Measurements from ENCODE around the gene REG1A.

The REG1A gene, protein sequence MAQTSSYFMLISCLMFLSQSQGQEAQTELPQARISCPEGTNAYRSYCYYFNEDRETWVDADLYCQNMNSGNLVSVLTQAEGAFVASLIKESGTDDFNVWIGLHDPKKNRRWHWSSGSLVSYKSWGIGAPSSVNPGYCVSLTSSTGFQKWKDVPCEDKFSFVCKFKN

DNA sequence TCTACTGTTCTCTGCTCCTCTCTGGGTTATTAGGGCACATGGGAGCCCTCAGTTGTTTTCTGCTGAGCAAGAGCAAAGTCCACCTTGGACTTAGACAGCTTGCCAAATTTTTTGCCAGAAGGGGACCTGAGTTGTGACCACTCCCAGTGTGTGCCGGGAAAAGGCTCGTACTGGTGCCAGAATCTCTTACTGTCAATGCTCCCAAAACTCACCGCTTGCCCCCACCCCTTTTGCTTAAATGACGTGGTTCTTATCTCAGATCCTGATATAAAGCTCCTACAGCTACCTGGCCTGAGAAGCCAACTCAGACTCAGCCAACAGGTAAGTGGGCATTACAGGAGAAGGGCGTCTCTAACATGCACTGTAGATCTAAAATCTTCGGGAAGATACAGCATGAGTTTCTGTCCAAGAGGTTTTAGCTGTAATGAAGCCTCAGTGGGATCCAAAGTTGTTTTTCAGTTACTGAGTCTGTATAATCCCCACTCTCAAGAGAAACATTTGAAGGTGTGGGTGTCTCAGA, at the start of gene REG1A:
REG1A (plus strand) TSS at position 295 of the 520 bp plus-strand sequence. CDS start 374 bp downstream, outside the sequence.
- no peak within 1 kb of the TSS for H3K4me3 ChIP-seq (ENCODE audit: low read depth, low read length)
- TF ChIP-seq MYC (IDR thresholded peaks at IDR 0.05; ENCODE audit: low read depth, low read length): no peak
- DNase-seq (ENCODE audit: low read depth): no peak

DNA sequence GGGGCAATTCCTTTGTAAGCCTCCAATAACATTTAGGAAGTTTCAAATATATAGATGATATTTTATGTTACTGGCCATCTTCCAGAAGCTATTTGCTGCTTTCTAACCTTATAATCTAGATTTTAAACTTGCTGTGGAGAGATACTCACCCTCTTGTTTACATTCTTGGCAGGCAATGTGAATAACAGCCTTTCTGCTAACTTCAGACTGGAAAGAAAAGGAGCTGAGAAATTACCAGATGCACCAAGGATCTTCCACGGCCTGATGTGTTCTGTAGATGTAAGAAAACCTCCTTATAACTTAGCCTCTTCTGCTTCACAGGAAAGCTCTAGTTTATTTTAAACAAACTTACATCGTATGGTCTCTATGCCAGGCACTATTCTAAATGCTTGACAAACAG, 49.2 kb upstream of the REG1A start:
- TF ChIP-seq MYC (IDR thresholded peaks at IDR 0.05; ENCODE audit: low read depth, low read length) (no peak), POLR2A (IDR thresholded peaks at IDR 0.05; ENCODE audit: extremely low read depth, insufficient read length) (no peak)
- TF ChIP-seq, protein P1, sequence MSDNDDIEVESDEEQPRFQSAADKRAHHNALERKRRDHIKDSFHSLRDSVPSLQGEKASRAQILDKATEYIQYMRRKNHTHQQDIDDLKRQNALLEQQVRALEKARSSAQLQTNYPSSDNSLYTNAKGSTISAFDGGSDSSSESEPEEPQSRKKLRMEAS (IDR thresholded peaks at IDR 0.05; ENCODE audit: low read depth, low read length): no peak
- TF ChIP-seq, protein P2, sequence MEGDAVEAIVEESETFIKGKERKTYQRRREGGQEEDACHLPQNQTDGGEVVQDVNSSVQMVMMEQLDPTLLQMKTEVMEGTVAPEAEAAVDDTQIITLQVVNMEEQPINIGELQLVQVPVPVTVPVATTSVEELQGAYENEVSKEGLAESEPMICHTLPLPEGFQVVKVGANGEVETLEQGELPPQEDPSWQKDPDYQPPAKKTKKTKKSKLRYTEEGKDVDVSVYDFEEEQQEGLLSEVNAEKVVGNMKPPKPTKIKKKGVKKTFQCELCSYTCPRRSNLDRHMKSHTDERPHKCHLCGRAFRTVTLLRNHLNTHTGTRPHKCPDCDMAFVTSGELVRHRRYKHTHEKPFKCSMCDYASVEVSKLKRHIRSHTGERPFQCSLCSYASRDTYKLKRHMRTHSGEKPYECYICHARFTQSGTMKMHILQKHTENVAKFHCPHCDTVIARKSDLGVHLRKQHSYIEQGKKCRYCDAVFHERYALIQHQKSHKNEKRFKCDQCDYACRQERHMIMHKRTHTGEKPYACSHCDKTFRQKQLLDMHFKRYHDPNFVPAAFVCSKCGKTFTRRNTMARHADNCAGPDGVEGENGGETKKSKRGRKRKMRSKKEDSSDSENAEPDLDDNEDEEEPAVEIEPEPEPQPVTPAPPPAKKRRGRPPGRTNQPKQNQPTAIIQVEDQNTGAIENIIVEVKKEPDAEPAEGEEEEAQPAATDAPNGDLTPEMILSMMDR (IDR thresholded peaks at IDR 0.05; ENCODE audit: low read depth, low read length): no peak
- no peak for DNase-seq (ENCODE audit: low read depth)
- H3K4me3 ChIP-seq (ENCODE audit: low read depth, low read length): no peak overlapping the region

DNA sequence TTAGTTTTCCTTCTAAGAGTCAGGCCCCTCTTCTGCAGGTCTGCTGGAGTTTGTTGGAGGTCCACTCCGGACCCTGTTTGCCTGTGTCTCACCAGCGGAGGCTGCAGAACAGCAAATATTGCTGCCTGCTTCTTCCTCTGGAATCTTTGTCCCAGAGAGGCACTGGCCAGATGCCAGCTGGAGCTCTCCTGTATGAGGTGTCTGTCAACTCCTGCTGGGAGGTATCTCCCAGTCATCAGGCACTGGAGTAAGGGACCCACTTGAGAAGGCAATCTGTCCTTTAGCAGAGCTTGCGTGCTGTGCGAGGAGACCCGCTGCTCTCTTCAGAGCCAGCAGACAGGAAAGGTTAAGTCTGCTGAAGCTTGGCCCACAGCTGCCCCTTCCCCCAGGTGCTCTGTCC, 37.3 kb upstream of the REG1A start:
- TF ChIP-seq, protein P2 (IDR thresholded peaks at IDR 0.05; ENCODE audit: low read depth, low read length): no peak
- no peak for TF ChIP-seq POLR2A (IDR thresholded peaks at IDR 0.05; ENCODE audit: extremely low read depth, insufficient read length)
- TF ChIP-seq, protein P1 (IDR thresholded peaks at IDR 0.05; ENCODE audit: low read depth, low read length): no peak
- TF ChIP-seq MYC (IDR thresholded peaks at IDR 0.05; ENCODE audit: low read depth, low read length): no peak
- no peak for DNase-seq (ENCODE audit: low read depth)
- H3K4me3 ChIP-seq (ENCODE audit: low read depth, low read length): no peak overlapping the region

DNA sequence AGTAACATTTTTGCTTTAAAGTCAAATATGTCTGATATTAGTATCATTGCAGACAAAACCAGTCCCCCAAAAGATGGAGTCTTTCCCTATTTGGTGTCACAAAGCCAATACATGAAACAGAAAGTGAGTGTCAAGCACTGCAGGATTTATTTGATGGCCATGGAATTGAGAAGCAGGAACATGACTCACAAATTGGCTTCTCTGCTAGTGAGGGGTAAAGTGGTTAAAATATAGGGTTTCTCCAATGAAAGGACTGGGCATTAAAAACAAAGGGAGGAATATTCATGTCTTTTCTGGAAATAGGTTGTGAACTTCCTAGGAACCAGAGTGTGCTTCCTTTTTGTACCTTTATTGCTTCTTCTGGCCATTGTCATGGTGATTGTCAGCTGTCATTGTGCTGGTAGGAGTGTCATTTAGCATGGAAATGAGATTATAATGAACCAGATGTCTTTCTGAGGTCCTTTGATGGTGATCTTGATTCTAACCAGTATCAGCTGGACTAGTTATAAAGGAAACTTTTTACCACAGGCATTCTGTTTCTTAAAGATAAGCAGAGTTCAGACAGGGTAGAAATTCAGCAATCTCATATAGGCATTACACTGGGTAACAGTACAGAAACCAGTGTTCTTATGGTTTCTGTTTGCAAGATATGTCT, 36.6 kb upstream of the REG1A start:
- no peak overlapping the region for H3K4me3 ChIP-seq (ENCODE audit: low read depth, low read length)
- no peak for TF ChIP-seq POLR2A (IDR thresholded peaks at IDR 0.05; ENCODE audit: extremely low read depth, insufficient read length)
- TF ChIP-seq, protein P2 (IDR thresholded peaks at IDR 0.05; ENCODE audit: low read depth, low read length): no peak
- TF ChIP-seq, protein P1 (IDR thresholded peaks at IDR 0.05; ENCODE audit: low read depth, low read length): no peak
- no peak for TF ChIP-seq MYC (IDR thresholded peaks at IDR 0.05; ENCODE audit: low read depth, low read length)
- DNase-seq (ENCODE audit: low read depth): no peak

DNA sequence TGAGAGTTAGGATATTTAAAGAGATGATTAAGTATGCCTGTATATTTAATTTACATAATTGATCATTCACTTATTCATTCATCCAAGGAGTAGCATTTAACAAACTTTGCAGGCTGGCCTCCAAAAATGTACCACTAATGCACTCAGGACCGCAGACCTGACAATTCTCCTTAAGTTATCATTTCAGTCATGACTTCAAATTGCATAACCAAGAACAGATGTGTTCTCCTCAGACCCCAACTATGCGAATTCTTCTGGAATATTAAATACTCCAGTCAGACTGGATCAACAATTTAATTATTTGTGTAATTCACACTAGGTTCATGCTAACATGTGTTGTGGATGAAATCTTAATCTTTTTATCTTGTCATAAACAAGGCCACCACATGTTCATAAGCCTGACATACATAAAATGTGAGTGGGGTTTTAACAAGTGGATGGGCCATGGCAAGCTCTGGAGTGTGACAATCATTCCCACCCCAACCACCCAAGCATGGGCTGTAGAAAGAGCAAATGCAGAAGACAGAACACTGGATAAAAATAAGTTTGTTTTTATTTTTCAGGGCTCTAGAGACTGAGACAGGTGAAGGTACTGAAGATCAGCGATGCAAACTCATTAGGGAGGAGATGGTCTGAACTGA, 35.7 kb upstream of the REG1A start:
- no peak overlapping the region for H3K4me3 ChIP-seq (ENCODE audit: low read depth, low read length)
- no peak for TF ChIP-seq POLR2A (IDR thresholded peaks at IDR 0.05; ENCODE audit: extremely low read depth, insufficient read length)
- TF ChIP-seq, protein P1 (IDR thresholded peaks at IDR 0.05; ENCODE audit: low read depth, low read length): no peak
- no peak for TF ChIP-seq MYC (IDR thresholded peaks at IDR 0.05; ENCODE audit: low read depth, low read length)
- TF ChIP-seq, protein P2 (IDR thresholded peaks at IDR 0.05; ENCODE audit: low read depth, low read length): no peak
- DNase-seq (ENCODE audit: low read depth): no peak

DNA sequence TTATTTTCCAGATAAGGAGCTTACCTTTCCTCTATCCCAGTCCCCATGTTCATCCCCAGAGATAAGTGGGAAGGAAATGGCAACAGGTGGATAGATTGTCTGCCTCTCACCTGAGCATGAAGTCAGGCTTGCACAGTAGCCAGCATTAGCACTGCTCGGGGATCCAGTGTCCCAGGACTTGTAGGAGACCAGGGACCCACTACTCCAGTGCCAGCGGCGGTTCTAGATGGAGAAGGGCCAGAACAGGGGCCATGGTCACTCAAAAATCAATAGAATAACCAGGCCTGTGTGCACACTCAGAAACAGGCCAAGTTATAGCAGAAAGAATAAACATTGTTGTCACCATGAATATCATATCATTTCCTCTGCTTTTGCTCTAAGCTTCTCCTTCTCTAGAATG, 34.9 kb upstream of the REG1A start:
- TF ChIP-seq, protein P2 (IDR thresholded peaks at IDR 0.05; ENCODE audit: low read depth, low read length): no peak
- H3K4me3 ChIP-seq (ENCODE audit: low read depth, low read length): no peak overlapping the region
- no peak for DNase-seq (ENCODE audit: low read depth)
